Ureter (tissue), 1 donor: Measurements from ENCODE around the gene BCL7A. TPM values are rescaled to one million over a fixed set of nuclear protein-coding genes. Genes with fewer than 3 reads are reported as not detected.

Experiments
- DNase-seq: peaks from one replicate; pipeline ENCODE4 v3.0.0-alpha.2; 2020; ENCODE audit warnings: low spot score
- total RNA-seq: library from RNA; stranded (reverse); gene quantifications from one replicate; pipeline ENCODE4 v1.2.4, GENCODE V29; 2023
- donor health status: DM: yes; HTN: yes; CAD: no.

BCL7A gene
- total RNA-seq, 1 donor from 2014 or later, result 14.8 TPM

- peak; percentile 95 for DNase-seq
These were observed 56.7 kb downstream of the BCL7A start, which contains the start of gene MLXIP for GRCh38 chr12:122078141-122079032. Gene MLXIP, plus strand, starts transcription at chr12:122078756. Its CDS starts 98 bp downstream, at chr12:122078854.

- DNase-seq, result peak; percentile 65
These were observed 57.4 kb downstream of the BCL7A start for GRCh38 chr12:122079033-122079531.

DNA sequence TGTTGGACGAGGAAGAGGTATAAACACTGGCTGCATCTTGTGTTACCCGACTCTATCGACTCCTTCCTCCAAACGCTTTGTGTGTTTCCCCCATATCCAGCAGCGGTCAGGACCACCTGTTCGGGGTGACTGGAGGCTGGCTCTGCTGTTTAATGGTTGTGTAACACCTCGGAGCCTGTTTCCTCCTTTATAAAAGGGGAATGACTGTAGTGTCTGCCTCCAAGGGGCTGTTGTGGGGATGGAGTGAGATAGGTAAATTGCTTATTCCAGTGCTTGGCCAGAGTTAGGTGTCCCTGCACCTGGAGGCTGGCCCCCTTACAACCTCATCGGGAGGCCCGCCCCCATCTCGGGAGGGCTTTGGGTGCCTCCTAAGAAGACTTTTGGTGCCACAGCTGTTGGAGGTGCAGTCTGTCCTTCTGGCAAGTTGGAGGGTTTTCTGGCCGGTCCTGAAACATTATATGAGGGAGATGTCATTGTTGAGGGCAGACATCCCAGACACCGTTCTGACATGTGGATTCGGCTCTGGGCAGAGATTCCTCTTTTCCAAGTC, 57.9 kb downstream of the BCL7A start:
- DNase-seq, result no peak

DNA sequence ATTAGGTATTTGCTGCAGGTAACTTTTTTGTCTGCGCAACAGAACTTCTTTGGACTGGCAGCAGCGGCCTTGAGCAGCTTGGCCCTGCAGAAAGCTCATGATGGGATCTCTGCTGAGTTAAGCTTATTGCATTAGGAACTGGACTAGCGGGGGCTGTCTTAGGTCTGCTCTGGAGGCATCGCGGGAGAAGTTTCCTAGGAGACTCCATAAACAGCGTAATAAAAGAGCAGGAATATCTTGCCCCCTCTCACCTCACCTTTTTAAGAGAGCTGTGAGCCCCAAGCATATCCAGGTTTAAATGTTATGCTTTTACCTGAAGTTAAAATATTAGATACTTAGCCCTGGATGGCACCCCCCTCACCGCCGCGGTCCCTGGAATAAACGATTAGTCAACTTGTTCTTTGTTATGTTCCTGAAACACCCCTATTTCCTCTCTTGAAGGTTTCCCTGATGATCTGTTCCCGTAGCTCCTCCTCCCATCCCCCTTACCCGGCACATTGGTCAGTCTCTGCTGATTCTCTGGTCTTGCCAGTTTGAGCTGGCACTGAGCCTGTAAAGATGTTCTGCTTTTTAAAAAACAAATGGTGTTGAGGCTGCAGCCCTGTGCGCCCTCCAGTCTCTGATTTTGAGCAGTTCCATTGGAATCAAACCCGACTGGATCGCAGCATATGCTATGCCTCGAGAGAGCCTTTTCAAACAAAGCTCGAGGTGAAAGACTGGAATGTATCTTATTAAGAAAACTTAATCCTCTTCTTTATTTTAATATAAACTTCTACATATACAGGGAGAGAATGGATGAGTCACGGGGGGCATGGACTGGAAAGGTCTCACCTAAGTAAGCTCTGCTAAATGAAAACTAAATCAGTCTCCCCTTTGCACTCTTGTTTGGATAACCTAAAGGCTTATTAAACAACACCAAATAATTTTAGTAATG, 58.7 kb downstream of the BCL7A start:
- peak; percentile 84 for DNase-seq

- no peak for DNase-seq
These were observed 59.5 kb downstream of the BCL7A start for GRCh38 chr12:122081083-122081696.

DNA sequence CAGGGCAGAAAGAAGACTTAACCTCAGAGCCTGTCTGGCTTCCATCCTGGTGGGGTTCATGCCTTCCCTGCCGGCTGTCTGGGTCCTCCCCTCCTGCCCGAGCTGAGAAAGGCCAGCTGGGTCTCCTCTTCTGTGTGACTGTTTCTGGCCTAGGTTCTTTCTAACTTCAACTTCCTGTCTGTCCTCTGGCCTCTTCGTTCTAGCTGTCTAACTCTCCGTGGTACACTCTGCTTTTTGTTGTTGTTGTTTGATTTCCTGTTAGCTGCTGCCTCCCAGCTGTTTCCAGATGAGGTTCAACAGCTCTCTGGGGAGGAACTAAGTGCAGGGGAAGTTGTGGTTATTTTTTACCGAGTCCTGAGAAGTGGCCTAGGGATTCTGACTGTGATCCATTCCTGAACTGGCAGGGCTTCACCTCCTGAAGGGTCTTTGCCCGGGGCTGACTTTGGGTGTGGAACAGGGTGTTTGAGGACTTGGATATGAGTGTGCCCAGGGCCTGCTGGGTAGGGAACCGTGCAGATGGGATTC, 60.1 kb downstream of the BCL7A start:
- no peak for DNase-seq

DNA sequence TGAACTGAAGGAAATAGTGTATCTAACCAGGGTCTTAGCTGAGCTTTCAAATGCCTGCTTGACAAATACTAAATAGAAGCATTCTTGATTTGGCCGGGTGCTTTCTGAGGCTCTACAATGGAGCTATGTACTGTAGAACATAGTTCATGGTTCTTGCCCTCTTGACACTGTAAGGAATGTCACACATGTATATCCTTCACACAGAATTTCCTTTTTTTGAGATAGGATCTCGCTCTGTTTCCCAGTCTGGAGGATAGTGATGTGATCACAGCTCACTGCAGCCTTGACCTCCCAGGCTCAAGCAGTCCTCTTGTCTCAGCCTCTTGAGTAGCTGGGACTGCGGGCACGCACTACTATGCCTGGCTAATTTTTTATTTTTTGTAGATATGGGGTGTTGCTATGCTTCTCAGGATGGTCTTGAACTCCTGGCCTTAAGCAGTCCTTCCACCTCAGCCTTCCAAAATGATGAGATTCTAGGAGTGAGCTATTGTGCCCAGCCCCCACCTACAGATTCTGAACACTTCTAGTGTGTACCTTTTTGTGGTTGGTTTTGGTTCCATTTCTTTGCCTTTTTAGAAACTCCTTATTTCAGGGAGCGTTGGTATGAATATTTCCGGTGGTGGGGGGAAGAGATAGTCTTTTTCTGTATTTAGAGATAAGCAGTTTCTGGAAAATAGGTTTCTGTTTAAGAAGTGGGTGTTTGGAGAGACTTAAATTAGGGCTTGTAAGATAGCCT, 61.1 kb downstream of the BCL7A start:
- no peak for DNase-seq

DNA sequence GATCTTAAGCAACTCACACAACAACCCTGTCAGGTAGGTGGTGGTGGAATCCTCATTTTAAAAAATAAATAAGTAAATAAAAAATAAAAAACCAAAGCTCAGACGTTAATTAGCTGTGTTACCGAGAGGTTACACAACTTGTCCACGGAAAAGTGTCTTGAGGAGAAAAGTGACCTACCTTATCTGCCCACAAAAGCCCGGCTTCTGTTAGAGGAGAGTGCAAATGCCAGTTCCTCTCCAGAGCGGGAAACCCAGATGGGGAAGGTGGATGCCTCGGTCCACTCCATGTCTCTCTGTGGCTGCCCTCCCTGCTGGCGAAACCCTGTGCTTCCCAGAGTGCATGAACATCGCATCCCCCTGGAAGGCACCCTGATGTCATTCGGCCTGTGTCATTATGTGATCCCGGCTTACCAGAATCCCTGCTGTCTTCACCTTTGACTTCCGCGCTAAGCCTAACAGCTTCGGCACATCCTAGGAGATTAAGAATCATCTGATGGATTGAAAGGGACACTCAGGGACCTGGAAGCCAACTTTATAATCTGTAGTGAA, 63.2 kb downstream of the BCL7A start:
- no peak for DNase-seq

DNA sequence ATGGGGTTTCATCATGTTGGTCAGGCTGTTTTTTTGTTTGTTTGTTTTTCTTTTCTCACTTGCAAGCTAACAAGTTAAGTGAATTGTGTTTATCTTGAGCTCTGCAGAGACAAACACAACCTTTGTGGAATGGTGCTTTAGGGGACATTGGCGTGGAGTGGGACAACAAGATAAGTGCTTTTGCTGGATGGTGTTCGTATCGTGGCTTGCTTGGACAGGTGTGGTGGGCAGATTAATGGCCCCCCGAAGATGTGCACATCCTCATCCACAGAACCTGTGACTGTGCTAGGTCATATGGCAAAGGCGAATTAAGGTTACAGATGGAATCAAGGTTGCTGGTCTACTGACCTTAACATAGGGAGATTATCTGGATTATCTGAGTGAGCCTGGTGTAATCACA, 63.9 kb downstream of the BCL7A start:
- DNase-seq, result no peak

DNA sequence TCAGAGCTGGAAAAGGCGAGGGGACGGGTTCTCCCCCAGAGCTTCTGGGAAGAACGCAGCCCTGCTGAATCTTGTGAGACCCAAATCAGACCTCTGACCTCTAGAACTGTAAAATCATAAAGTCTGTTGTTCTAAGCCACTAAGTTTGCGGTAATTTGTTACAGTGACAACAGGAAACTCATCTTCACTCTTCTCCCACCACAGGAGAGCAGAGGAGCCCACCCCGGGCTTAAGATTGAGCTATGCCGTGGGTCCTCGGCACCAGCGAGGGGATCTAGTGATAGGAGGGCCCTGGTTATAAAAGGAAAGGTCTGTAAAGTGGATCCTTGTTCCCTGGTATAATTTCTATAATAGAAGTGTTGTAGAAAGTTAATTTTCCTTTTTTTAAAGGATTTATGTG, 64.4 kb downstream of the BCL7A start:
- DNase-seq, result no peak

- DNase-seq, result no peak
These were observed 65.1 kb downstream of the BCL7A start for GRCh38 chr12:122086641-122087285.

DNA sequence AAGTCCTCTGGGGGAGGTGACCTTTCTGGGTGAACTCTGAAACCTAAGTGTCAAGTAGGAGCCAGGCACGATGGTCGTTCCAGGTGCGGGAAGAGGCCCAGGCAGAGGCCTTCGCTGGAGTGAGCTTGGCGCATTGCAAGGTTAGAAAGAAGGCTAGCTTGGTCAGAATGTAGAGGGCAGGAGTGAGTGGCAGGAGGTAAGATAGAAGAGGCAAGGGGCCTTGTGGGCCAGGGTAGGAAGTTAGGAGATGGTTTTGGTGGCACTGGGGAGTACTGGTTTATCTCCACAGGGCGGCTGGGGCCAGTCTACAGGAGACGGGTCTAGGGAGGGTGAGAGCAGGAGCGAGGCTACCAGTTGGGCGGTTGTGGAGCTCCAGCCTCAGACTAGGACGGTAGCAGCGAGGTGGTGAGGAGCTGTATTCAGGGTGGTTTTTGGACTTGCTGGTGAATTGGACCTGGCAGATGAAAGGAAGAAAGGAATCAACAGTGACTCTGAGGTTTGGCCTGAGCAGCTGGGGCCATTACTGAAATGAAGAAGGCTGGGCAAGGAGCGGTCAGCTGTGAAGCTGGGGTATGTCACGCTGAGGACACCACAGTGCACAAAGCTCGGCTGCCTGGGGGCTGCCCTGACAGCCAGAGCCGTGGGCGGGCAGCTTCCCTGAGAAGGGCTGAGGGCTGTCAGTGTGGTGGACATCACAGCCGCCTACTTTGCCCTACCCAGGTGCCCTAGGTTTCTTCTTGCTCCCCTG, 65.9 kb downstream of the BCL7A start:
- no peak for DNase-seq

DNA sequence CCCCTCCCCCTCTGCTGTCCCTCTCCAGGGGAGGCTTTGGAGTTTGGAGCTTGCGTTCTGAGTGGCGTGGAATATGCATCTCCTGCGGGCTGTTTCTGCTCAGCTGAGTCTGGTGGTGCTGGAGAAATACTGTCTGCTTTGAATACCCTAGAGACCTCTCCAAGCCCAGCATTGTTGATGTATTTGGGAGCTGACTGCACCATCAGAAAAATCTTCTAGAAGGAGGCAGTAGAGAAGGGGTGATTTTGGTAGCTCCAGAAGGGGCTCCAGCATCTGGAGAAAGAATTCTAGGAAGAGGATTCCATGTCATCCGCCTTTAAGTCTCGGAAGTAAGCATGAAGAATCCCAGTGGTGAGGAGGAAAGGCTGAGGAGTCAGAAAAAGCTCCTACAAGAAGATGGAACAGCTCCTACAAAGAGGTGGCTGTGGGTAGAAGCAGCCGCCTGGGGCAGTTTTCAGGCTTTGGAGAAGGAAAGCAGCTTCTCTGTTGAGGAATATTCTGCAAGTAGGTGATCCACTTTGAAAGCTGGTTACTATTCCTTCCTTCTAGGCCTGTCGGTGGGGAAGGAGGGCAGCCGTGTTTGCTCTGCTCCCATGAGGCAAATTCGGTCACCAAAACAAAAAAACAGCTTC, 66.6 kb downstream of the BCL7A start:
- no peak for DNase-seq

- no peak for DNase-seq
These were observed 67.4 kb downstream of the BCL7A start for GRCh38 chr12:122089077-122089476.

DNA sequence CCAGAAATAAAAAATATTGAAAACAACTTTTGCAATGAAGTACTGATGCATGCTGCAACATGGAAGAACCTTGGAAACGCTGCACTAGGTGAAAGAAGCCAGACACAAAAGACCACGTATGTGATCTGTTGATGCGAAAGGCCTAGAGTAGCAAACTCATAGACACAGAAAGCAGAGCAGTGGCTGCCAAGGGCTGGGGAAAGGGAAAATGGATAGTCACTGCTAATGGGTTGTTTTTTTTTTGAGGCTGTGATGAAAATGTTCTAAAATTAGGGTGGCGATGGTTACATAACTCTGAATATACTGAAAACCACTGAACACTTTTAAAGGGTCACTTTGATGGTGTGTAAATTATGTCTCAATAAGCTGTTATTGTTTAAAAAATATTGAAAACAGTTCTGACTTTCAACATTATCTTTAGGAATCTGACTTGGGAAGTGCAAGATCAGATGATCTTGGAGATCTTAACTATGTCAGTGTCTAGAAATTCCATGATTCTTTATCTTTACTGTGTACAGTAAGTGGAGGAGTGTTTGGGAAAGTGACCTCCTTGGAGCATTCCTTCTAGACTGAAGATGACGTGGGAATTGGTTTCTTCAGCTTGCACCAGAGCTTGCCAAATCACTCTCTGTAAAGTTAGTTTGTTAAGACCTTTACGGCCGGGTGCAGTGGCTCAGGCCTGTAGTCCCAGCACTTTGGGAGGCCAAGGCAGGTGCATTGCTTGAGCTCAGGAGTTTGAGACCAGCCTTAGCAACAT, 69.3 kb downstream of the BCL7A start:
- no peak for DNase-seq

DNA sequence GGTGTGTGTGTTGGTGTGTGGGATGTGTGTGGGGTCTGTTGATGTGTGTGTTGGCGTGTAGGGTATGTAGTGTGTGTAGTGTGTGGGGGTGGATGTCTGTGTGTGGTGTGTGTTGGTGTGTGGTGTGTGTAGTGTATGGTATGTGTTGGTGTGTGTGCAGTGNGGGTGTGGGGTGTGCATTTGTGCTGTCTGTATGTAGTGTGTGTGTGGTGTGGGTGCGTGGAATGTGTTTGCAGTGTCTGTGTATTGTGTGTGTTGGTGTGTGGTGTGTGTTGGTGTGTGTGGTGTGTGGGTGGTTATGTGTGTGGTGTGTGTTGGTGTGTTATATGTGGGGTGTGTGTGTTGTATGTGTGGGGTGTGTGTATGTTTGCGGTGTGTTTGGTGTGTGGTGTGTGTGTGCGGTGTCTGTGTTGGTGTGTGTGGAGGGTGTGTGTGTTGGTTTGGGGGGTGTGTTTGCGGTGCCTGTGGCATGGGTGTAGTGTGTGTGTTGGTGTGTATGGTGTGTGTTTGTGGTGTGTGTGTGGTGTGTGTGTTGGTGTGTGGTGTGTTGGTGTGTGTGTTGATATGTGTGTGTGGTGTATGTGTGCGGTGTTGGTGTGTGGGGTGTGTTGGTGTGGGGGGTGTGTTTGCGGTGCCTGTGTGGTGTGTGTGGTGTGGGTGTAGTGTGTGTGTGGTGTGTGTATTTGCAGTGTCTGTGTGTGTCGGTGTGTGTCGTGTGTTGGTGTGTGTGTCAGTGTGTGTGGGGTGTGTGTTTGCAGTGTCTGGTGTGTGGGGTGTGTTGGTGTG, 71.6 kb downstream of the BCL7A start:
- no peak for DNase-seq

DNA sequence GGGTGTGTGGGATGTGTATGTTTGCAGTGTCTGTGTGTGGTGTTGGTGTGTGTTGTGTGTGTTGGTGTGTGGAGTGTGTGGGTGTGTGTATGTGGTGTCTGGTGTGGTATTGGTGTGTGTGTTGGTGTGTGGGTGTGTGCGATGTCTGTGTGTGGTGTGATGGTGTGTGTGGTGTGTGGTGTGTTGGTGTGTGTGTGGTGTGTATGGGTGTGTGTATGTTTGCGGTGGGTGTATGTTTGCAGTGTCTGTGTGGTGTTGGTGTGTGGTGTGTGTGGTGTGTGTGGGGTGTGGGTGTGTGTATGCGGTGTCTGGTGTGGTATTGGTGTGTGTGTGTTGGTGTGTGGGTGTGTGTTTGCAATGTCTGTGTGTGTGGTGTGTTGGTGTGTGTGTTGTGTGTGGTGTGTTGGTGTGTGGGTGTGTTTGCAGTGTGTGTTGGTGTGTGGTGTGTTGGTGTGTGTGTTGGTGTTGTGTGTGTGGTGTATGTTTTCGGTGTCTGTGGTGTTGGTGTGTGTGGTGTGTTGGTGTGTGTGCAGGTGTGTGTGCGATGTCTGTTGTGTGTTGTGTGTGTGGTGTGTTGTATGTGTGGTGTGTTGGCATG, 72.6 kb downstream of the BCL7A start:
- no peak for DNase-seq
